Fibroblast of lung (primary cell): ENCODE results near the gene KIF25. TPM values are rescaled to one million over a fixed set of nuclear protein-coding genes. Genes with fewer than 3 reads are reported as not detected.

Experiments
- DNase-seq, 2 donors: peaks; one replicate each; pipeline versions ENCODE4 v3.0.0 to v3.0.0-alpha.2; 2010; ENCODE audit warnings: low read depth in 2 of 2
- H2AFZ ChIP-seq: 2 replicates; pipeline ENCODE4 v1.5.1; 2012; ENCODE audit warnings: low read length, control low read depth, inconsistent platforms
- H3K27ac ChIP-seq: 2 replicates; pipeline ENCODE4 v1.5.1; 2011; ENCODE audit warnings: low read length, control low read depth; ENCODE audit not compliant: insufficient read depth
- H3K27me3 ChIP-seq: 2 replicates; pipeline ENCODE4 v1.5.1; 2011; ENCODE audit warnings: mild to moderate bottlenecking, low read length; ENCODE audit not compliant: control insufficient read depth, insufficient read depth
- H3K36me3 ChIP-seq: 2 replicates; pipeline ENCODE4 v1.5.1; 2011; ENCODE audit warnings: low read length; ENCODE audit not compliant: control insufficient read depth, insufficient read depth
- H3K4me1 ChIP-seq: 2 replicates; pipeline ENCODE4 v1.5.1; 2011; ENCODE audit warnings: low read length; ENCODE audit not compliant: control insufficient read depth, insufficient read depth; ENCODE audit errors: extremely low read depth
- H3K4me2 ChIP-seq: 2 replicates; pipeline ENCODE4 v1.5.1; 2011; ENCODE audit warnings: low read length, control low read depth; ENCODE audit not compliant: insufficient read depth; ENCODE audit errors: extremely low read depth
- H3K4me3 ChIP-seq, 4 experiments: fragments of 200-600 bp in 1 of 4; sonication (generic) in 1 of 4; replicated peaks in 1 of 4; 2 replicates each; pipeline ENCODE4 v1.5.1; 2011 to 2016; ENCODE audit warnings: low read length in 4 of 4, low read depth in 3 of 4, mild to moderate bottlenecking in 3 of 4, control low read depth in 2 of 4, inconsistent platforms in 1 of 4, mixed read lengths in 1 of 4; ENCODE audit not compliant: insufficient read depth in 1 of 4; ENCODE audit errors: control extremely low read depth in 1 of 4
- H3K79me2 ChIP-seq: 2 replicates; pipeline ENCODE4 v1.5.1; 2012; ENCODE audit warnings: mild to moderate bottlenecking, low read length, inconsistent platforms; ENCODE audit not compliant: control insufficient read depth, insufficient read depth
- H3K9ac ChIP-seq: 2 replicates; pipeline ENCODE4 v1.5.1; 2011; ENCODE audit warnings: mild to moderate bottlenecking, low read length, control low read depth; ENCODE audit not compliant: insufficient read depth
- H3K9me3 ChIP-seq: 2 replicates; pipeline ENCODE4 v1.5.1; 2012; ENCODE audit warnings: low read depth, low read length; ENCODE audit not compliant: control insufficient read depth, insufficient read depth
- H4K20me1 ChIP-seq: 2 replicates; pipeline ENCODE4 v1.5.1; 2011; ENCODE audit warnings: low read length; ENCODE audit not compliant: control insufficient read depth, insufficient read depth; ENCODE audit errors: extremely low read depth
- EZH2 ChIP-seq: IDR thresholded peaks from 2 replicates; pipeline ENCODE4 v1.5.1; 2012; ENCODE audit warnings: low read length, control low read depth, mild to moderate bottlenecking; ENCODE audit errors: missing control alignments
- polyA plus RNA-seq, 2 donors: library from polyadenylated mRNA; depleted of rRNA in 1 of 2; stranded (reverse) in 1 of 2; unstranded in 1 of 2; fragments of >200 nt; gene quantifications; 2 replicates each; pipeline ENCODE4 v1.2.1, GENCODE V29; 2011 to 2012; ENCODE audit warnings: missing spikeins in 1 of 2
- total RNA-seq: library from RNA; depleted of rRNA; stranded (reverse); fragments of >200 nt; gene quantifications from 2 replicates; pipeline ENCODE4 v1.2.1, GENCODE V29; 2014
- TF ChIP-seq, protein P1 (sequence below), 2 donors: IDR thresholded peaks in 1 of 2; conservative IDR thresholded peaks in 1 of 2; 1 replicate in 1 of 2; 2 replicates in 1 of 2; pipeline ENCODE4 v1.5.1; 2011 to 2012; ENCODE audit warnings: low read length in 2 of 2, control low read depth in 1 of 2, inconsistent platforms in 1 of 2, low read depth in 1 of 2, mild to moderate bottlenecking in 1 of 2

Gene KIF25
- total and polyA plus RNA-seq, 2 donors (not counting 1 experiment from before 2014, with no cell fraction given), result 0.33 TPM; not detected in 1

DNA sequence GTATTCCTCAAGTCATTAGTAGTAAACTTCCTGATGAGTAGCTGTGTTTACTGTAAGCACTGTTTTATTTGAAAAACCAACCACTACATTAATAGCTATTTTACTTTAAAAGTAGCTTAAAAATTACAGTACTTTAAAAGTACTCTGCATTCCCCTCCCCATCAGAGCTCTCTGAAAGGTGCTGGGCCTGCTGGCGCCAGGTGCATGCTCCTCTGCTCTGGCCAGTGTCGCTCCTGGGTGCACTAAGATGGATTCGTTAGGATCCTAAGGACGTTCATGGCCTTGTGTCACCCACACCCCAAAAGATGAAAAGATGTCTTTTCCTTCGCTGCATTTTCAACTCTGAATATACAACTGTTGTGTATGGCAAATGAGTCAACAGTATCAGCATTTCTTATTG, 43.9 kb upstream of the KIF25 start:
- no peaks in the 10 kb centered on the region for H3K27me3 ChIP-seq
- H3K27ac ChIP-seq, result no peak overlapping the region
- DNase-seq, result no peak
- H3K9me3 ChIP-seq, result no peaks in the 10 kb centered on the region
- H2AFZ ChIP-seq, result no peak overlapping the region
- H4K20me1 ChIP-seq, result no peaks in the 10 kb centered on the region
- H3K4me2 ChIP-seq, result no peak overlapping the region
- no peak for TF ChIP-seq EZH2
- TF ChIP-seq, protein P1, sequence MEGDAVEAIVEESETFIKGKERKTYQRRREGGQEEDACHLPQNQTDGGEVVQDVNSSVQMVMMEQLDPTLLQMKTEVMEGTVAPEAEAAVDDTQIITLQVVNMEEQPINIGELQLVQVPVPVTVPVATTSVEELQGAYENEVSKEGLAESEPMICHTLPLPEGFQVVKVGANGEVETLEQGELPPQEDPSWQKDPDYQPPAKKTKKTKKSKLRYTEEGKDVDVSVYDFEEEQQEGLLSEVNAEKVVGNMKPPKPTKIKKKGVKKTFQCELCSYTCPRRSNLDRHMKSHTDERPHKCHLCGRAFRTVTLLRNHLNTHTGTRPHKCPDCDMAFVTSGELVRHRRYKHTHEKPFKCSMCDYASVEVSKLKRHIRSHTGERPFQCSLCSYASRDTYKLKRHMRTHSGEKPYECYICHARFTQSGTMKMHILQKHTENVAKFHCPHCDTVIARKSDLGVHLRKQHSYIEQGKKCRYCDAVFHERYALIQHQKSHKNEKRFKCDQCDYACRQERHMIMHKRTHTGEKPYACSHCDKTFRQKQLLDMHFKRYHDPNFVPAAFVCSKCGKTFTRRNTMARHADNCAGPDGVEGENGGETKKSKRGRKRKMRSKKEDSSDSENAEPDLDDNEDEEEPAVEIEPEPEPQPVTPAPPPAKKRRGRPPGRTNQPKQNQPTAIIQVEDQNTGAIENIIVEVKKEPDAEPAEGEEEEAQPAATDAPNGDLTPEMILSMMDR (conservative IDR thresholded peaks at IDR 0.05 in 1 of 2, IDR thresholded peaks at IDR 0.05 in 1 of 2; ENCODE audit: low read depth in 1 of 2, low read length in 2 of 2), result no peak
- H3K79me2 ChIP-seq, result no peaks in the 10 kb centered on the region
- H3K4me3 ChIP-seq, result no peak overlapping the region
- peaks cover 4% of the 10 kb centered on the region for H3K36me3 ChIP-seq
- H3K9ac ChIP-seq, result no peak overlapping the region
- no peaks in the 10 kb centered on the region for H3K4me1 ChIP-seq

GRCh38 chr6:167954151-167954550, 43.3 kb upstream of the KIF25 start:
- no peaks in the 10 kb centered on the region for H3K4me1 ChIP-seq
- H3K27ac ChIP-seq, result no peak overlapping the region
- H3K27me3 ChIP-seq, result no peaks in the 10 kb centered on the region
- no peaks in the 10 kb centered on the region for H3K79me2 ChIP-seq
- no peak overlapping the region for H3K4me3 ChIP-seq
- H4K20me1 ChIP-seq, result no peaks in the 10 kb centered on the region
- H3K36me3 ChIP-seq, result peaks cover 4% of the 10 kb centered on the region
- no peaks in the 10 kb centered on the region for H3K9me3 ChIP-seq
- no peak for DNase-seq
- no peak overlapping the region for H2AFZ ChIP-seq
- no peak overlapping the region for H3K9ac ChIP-seq
- no peak overlapping the region for H3K4me2 ChIP-seq
- TF ChIP-seq, protein P1 (conservative IDR thresholded peaks at IDR 0.05 in 1 of 2, IDR thresholded peaks at IDR 0.05 in 1 of 2; ENCODE audit: low read depth in 1 of 2, low read length in 2 of 2), result no peak
- no peak for TF ChIP-seq EZH2

DNA sequence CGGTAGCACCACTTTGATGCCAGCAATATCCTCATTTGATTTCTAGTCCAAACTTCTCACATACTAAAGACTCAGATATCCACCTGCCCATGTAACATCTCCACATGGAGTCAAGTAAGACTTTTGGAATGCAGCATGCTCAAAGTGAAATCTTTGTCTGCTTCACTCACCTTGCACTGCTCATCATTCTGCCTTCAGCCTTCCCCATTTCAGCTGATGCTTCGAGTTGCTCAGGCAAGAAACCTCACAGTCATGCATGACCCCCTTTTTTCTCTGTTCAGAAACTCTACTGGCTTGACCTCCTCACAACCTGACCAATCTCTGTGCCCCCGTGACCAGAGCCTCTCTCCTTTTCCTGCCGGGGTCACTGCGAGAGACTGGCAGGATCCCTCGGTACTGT, 41.0 kb upstream of the KIF25 start:
- Histone ChIP-seq H4K20me1 (no peaks in the 10 kb centered on the region), H3K4me2 (no peak overlapping the region), H3K79me2 (no peaks in the 10 kb centered on the region), H3K4me3 (no peak overlapping the region), H3K9me3 (no peaks in the 10 kb centered on the region), H2AFZ (no peak overlapping the region), H3K4me1 (no peaks in the 10 kb centered on the region), H3K27me3 (no peaks in the 10 kb centered on the region), H3K9ac (no peak overlapping the region), H3K36me3 (peaks cover 2% of the 10 kb centered on the region), H3K27ac (no peak overlapping the region)
- no peak for TF ChIP-seq EZH2
- TF ChIP-seq, protein P1 (conservative IDR thresholded peaks at IDR 0.05 in 1 of 2, IDR thresholded peaks at IDR 0.05 in 1 of 2; ENCODE audit: low read depth in 1 of 2, low read length in 2 of 2), result no peak
- no peak for DNase-seq
